ENCODE data around the gene COL20A1.

COL20A1 gene

DNA sequence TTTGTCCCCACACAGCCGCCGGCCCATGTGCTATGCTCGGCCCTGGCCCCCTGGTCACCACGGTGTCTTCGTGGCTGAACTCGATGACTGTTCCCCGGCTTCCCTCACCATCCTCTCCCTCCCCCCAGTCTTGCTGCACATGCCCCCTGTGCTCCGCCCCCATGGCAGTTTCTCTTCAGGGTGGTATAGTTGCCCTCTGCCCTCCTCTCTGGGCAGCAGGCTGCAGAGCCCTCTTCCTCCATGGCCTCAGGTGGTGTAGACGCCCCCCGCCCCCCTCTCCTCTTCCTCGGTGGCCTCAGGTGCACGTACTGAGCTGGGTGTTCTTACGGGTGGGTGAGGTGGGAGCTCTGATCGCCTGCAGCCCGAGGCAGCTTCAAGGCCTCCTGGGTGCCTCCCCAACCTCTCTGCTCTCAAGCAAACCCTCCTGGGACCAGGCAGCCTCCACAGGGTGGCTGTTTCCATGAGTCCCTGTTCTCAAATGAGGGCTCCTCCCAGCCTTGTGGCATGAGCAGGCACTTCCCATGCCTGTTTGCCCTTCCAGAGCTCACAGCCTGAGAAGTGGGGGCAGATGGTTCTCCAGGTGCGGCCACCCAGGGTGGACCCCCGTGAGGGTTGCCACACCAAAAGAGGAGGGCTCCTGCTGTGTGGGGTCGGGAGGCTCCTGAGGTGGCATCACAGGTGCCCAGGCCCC is 24.8 kb downstream of the COL20A1 start:
- no peak for DNase-seq (ENCODE audit: extremely low read depth, insufficient read length)
- Histone ChIP-seq H3K27me3 (replicated peaks; ENCODE audit: control insufficient read depth, insufficient read depth, low read length) (no peaks in the 10 kb centered on the region; the same call in 1 of the 2 replicates), H3K36me3 (ENCODE audit: control insufficient read depth, insufficient read depth, low read length) (no peaks in the 10 kb centered on the region), H3K4me3 (replicated peaks; ENCODE audit: low read depth, low read length) (no peak overlapping the region)
- TF ChIP-seq, protein P1, sequence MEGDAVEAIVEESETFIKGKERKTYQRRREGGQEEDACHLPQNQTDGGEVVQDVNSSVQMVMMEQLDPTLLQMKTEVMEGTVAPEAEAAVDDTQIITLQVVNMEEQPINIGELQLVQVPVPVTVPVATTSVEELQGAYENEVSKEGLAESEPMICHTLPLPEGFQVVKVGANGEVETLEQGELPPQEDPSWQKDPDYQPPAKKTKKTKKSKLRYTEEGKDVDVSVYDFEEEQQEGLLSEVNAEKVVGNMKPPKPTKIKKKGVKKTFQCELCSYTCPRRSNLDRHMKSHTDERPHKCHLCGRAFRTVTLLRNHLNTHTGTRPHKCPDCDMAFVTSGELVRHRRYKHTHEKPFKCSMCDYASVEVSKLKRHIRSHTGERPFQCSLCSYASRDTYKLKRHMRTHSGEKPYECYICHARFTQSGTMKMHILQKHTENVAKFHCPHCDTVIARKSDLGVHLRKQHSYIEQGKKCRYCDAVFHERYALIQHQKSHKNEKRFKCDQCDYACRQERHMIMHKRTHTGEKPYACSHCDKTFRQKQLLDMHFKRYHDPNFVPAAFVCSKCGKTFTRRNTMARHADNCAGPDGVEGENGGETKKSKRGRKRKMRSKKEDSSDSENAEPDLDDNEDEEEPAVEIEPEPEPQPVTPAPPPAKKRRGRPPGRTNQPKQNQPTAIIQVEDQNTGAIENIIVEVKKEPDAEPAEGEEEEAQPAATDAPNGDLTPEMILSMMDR (IDR thresholded peaks at IDR 0.05; ENCODE audit: insufficient read depth, low read length, poor library complexity, severe bottlenecking), result no peak

DNA sequence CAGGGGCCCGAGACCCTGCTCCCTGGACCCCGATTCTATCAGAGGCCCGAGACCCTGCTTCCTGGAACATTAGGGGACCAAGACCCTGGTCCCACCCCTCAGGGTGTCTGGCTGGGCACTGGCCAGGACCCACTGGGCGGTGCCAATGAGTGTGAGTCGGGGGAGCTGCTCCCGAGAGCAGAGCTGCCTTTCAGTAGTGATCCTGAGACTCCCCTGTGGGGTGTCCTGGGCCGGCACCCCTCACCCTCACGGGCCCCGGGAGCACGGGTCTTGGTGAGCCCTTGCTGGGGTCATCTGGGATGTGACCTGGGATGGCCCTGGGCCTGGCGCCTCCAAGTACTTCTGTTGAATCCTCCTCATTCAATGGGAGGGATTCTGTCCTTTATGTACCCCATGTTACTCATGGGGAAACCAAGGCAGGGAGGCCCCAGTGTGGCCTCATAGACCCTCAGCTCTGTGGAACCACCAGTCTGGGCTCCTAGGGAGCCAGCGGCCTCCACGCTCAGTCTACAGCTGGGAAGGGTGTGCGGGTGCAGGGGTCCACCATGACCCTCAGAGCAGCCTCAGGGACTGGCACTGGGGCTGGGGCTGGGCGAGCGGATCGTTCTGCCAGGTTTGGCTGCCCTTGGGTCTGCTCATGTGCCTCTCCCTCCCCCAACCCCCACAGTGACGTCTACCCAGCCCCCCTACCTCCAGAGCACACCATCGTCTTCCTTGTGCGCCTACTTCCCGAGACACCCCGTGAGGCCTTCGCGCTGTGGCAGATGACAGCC is 25.6 kb downstream of the COL20A1 start:
- no peak for DNase-seq (ENCODE audit: extremely low read depth, insufficient read length)
- TF ChIP-seq, protein P1 (IDR thresholded peaks at IDR 0.05; ENCODE audit: insufficient read depth, low read length, poor library complexity, severe bottlenecking), result no peak
- Histone ChIP-seq H3K36me3 (ENCODE audit: control insufficient read depth, insufficient read depth, low read length) (no peaks in the 10 kb centered on the region), H3K4me3 (replicated peaks; ENCODE audit: low read depth, low read length) (no peak overlapping the region), H3K27me3 (replicated peaks; ENCODE audit: control insufficient read depth, insufficient read depth, low read length) (no peaks in the 10 kb centered on the region; the same call in 1 of the 2 replicates)

DNA sequence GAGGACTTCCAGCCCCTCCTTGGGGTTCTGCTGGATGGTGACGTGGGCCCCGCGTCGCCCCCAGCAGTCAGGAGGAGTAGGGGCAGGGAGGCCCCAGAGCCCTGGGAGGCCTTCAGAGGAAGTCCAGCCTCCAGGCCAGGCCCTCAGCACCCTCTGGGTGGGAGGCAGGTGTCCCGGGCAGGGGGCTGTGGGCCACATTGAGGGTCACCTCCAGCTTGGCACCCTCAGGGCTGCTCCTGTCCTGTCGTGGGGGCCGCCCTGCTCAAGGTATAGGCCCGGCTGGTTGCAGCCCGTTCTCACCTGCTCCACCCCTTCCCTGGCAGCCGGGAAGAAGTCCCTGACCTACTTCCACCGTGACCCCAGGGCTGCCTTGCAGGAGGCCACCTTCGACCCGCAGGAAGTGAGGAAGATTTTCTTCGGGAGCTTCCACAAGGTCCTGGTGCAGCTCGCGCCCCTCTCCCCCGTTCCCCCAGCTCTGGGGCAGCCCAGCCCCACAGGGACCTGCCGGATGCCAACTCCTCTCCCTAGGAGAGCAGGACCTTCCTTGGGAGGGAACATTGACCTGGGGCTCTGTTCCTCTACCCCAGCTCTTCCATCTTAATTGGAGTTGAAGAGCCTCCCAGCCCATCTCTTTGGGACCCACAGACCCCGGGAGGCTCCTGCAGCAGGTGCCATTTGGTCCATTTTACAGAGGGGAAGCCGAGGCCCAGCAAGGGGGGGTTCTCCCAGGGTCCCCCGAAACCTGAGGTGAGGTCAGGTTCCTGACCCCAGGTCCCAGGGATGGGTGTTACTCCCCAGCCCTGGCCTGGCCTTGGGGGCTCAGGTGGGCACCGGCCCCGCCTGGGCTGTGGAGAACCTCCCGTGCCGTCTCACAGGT is 26.4 kb downstream of the COL20A1 start:
- H3K36me3 ChIP-seq (ENCODE audit: control insufficient read depth, insufficient read depth, low read length), result no peaks in the 10 kb centered on the region

DNA sequence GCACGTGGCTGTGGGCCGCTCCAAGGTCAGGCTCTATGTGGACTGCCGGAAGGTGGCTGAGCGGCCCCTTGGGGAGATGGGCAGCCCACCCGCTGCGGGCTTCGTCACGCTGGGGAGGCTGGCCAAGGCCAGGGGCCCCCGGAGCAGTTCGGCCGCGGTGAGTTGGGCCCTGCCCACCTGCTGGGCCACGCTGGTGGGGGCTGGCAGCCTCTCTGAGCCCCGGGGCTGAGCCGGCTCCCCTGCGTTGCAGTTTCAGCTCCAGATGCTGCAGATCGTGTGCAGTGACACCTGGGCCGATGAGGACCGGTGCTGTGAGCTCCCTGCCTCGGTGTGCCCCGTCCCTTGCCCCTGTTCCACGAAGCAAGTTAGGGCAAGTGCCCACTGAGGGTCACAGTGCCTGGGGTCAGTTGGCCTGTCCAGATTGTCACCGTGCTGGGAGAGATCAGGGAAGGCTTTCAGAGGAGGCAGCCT is 27.1 kb downstream of the COL20A1 start:
- no peak for DNase-seq (ENCODE audit: extremely low read depth, insufficient read length)
- TF ChIP-seq, protein P1 (IDR thresholded peaks at IDR 0.05; ENCODE audit: insufficient read depth, low read length, poor library complexity, severe bottlenecking), result no peak
- no peaks in the 10 kb centered on the region for H3K36me3 ChIP-seq (ENCODE audit: control insufficient read depth, insufficient read depth, low read length)
- H3K4me3 ChIP-seq (replicated peaks; ENCODE audit: low read depth, low read length), result no peak overlapping the region
- H3K27me3 ChIP-seq (replicated peaks; ENCODE audit: control insufficient read depth, insufficient read depth, low read length), result no peaks in the 10 kb centered on the region

More for the DNA sequence above, 26.4 kb downstream of the COL20A1 start:
- DNase-seq (ENCODE audit: extremely low read depth, insufficient read length), result no peak
- TF ChIP-seq, protein P1 (IDR thresholded peaks at IDR 0.05; ENCODE audit: insufficient read depth, low read length, poor library complexity, severe bottlenecking), result no peak
- no peaks in the 10 kb centered on the region for H3K27me3 ChIP-seq (replicated peaks; ENCODE audit: control insufficient read depth, insufficient read depth, low read length)
- no peak overlapping the region for H3K4me3 ChIP-seq (replicated peaks; ENCODE audit: low read depth, low read length)

DNA sequence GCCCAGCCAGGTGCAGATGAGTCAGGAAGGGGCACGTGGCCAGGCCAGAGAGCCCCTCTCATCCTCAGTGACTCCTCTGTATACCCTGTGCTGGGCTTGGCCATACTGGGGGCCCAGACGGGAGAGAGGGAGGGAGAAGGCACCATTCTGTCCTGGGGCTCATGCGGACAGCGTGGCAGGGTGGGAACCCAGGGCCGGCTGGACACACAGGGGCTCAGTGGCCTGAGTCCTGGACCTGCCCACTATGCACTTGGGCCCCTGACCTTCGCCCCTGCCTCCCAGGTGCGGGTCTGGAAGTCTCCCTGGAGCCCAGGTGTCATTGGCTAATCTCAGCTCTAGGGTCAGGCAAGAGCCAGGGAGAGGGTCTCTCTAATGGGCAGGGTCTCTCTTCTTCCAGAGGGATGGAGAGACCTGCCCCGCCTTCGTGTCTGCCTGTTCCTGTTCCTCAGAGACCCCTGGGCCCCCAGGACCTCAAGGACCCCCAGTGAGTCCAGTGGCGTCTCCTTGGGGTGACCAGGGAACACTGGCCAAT is 27.7 kb downstream of the COL20A1 start:
- no peak overlapping the region for H3K4me3 ChIP-seq (replicated peaks; ENCODE audit: low read depth, low read length)
- TF ChIP-seq, protein P1 (IDR thresholded peaks at IDR 0.05; ENCODE audit: insufficient read depth, low read length, poor library complexity, severe bottlenecking), result no peak
- no peaks in the 10 kb centered on the region for H3K36me3 ChIP-seq (ENCODE audit: control insufficient read depth, insufficient read depth, low read length)
- no peaks in the 10 kb centered on the region for H3K27me3 ChIP-seq (replicated peaks; ENCODE audit: control insufficient read depth, insufficient read depth, low read length)
- no peak for DNase-seq (ENCODE audit: extremely low read depth, insufficient read length)
